IMR-90 (cell line): ENCODE results near the gene PHF21A. TPM values are rescaled to one million over a fixed set of nuclear protein-coding genes. Genes with fewer than 3 reads are reported as not detected.

Experiments used
- ATAC-seq: fragments of 200-7000 bp; cut with Tn5 transposase; 2 replicates; pipeline ENCODE4 v1.9.1; 2020; ENCODE audit warnings: low read depth, mild to moderate bottlenecking, moderate library complexity
- BruUV-seq: library from RNA; stranded (reverse); fragments of 400-500 nt; replicated peaks from 2 replicates; lab custom pipeline; 2021; lab: Mats Ljungman, UMichigan
- CTCF ChIA-PET: fragments of 300-600 bp; formaldehyde crosslinking; extraction: SDS; loops from one replicate; lab custom pipeline; 2021; ENCODE audit warnings: antibody characterized with exemption; lab: Yijun Ruan, JAX
- POLR2A ChIA-PET: fragments of 300-600 bp; sonication (Branson Sonifier 250); formaldehyde crosslinking; loops from one replicate; lab custom pipeline; 2022; ENCODE audit warnings: antibody characterized with exemption; ENCODE audit not compliant: unreplicated experiment; lab: Charles Lee
- DNase-seq: peaks from one replicate; pipeline ENCODE4 v3.0.0; 2013
- H2AFZ ChIP-seq: replicated peaks from 2 replicates; pipeline ENCODE3; 2013; ENCODE audit warnings: low read length, mild to moderate bottlenecking; ENCODE audit not compliant: poor library complexity
- H2AK5ac ChIP-seq: 2 replicates; pipeline ENCODE4 v1.6.1; 2013; ENCODE audit warnings: low read depth, low read length, inconsistent platforms
- H2AK9ac ChIP-seq: replicated peaks from 2 replicates; pipeline ENCODE3; 2013; ENCODE audit warnings: mild to moderate bottlenecking, low read depth, low read length, moderate library complexity; ENCODE audit not compliant: poor library complexity
- H2BK120ac ChIP-seq: 2 replicates; pipeline ENCODE4 v1.6.1; 2013; ENCODE audit warnings: low read depth, low read length, inconsistent platforms
- H2BK15ac ChIP-seq: 3 replicates; pipeline ENCODE4 v1.6.1; 2013; ENCODE audit warnings: low read depth, low read length, inconsistent platforms
- H2BK20ac ChIP-seq: 2 replicates; pipeline ENCODE4 v1.6.1; 2013; ENCODE audit warnings: low read depth, mild to moderate bottlenecking, inconsistent platforms, low read length, moderate library complexity
- H2BK5ac ChIP-seq: 2 replicates; pipeline ENCODE4 v1.6.1; 2013; ENCODE audit warnings: mild to moderate bottlenecking, low read depth, low read length, inconsistent platforms; ENCODE audit not compliant: poor library complexity, severe bottlenecking
- H3K14ac ChIP-seq: replicated peaks from 2 replicates; pipeline ENCODE4 v1.6.1; 2013; ENCODE audit warnings: low read depth, low read length, inconsistent platforms
- H3K18ac ChIP-seq: 2 replicates; pipeline ENCODE4 v1.6.1; 2013; ENCODE audit warnings: low read depth, low read length, control low read depth
- H3K23ac ChIP-seq: 2 replicates; pipeline ENCODE4 v1.6.1; 2013; ENCODE audit warnings: low read depth, low read length, inconsistent platforms
- H3K27ac ChIP-seq: 2 replicates; pipeline ENCODE4 v1.5.1; 2013; ENCODE audit warnings: mild to moderate bottlenecking, control low read depth, low read length; ENCODE audit not compliant: insufficient read depth
- H3K27me3 ChIP-seq: 2 replicates; pipeline ENCODE4 v1.6.1; 2013; ENCODE audit warnings: low read length; ENCODE audit not compliant: control insufficient read depth, insufficient read depth
- H3K36me3 ChIP-seq: 2 replicates; pipeline ENCODE4 v1.6.1; 2013; ENCODE audit warnings: low read length, mixed read lengths; ENCODE audit not compliant: control insufficient read depth, insufficient read depth
- H3K4ac ChIP-seq: 2 replicates; pipeline ENCODE4 v1.6.1; 2013; ENCODE audit warnings: low read depth, low read length, inconsistent platforms
- H3K4me1 ChIP-seq: 2 replicates; pipeline ENCODE4 v1.6.1; 2013; ENCODE audit warnings: low read length, mixed read lengths; ENCODE audit not compliant: control insufficient read depth, insufficient read depth
- H3K4me2 ChIP-seq: 2 replicates; pipeline ENCODE4 v1.6.1; 2013; ENCODE audit warnings: low read depth, mild to moderate bottlenecking, control low read depth, low read length, moderate library complexity
- H3K4me3 ChIP-seq: 2 replicates; pipeline ENCODE4 v1.5.1; 2013; ENCODE audit warnings: low read depth, mild to moderate bottlenecking, control low read depth, low read length, moderate library complexity; ENCODE audit not compliant: insufficient read depth
- H3K56ac ChIP-seq: 2 replicates; pipeline ENCODE4 v1.6.1; 2013; ENCODE audit warnings: low read length, inconsistent platforms; ENCODE audit not compliant: insufficient read depth; ENCODE audit errors: extremely low read depth
- H3K79me1 ChIP-seq, 2 experiments: 2 replicates each; pipeline ENCODE4 v1.6.1; 2013; ENCODE audit warnings: low read length in 2 of 2, inconsistent platforms in 1 of 2, low read depth in 1 of 2
- H3K9ac ChIP-seq: 2 replicates; pipeline ENCODE4 v1.6.1; 2013; ENCODE audit warnings: low read depth, low read length, control low read depth
- H3K9me1 ChIP-seq: 2 replicates; pipeline ENCODE4 v1.6.1; 2013; ENCODE audit warnings: low read length, inconsistent platforms; ENCODE audit not compliant: insufficient read depth
- H3K9me3 ChIP-seq: 2 replicates; pipeline ENCODE4 v1.6.1; 2013; ENCODE audit warnings: low read length; ENCODE audit not compliant: control insufficient read depth, insufficient read depth
- H4K20me1 ChIP-seq: 2 replicates; pipeline ENCODE4 v1.6.1; 2013; ENCODE audit warnings: low read length, inconsistent platforms; ENCODE audit not compliant: insufficient read depth
- H4K5ac ChIP-seq: 2 replicates; pipeline ENCODE4 v1.6.1; 2013; ENCODE audit warnings: mild to moderate bottlenecking, low read depth, low read length, control low read depth
- H4K8ac ChIP-seq, 2 experiments: 2 replicates each; pipeline ENCODE4 v1.6.1; 2013; ENCODE audit warnings: low read depth in 2 of 2, low read length in 2 of 2, control low read depth in 1 of 2, inconsistent platforms in 1 of 2
- H4K91ac ChIP-seq: 2 replicates; pipeline ENCODE4 v1.6.1; 2013; ENCODE audit warnings: low read depth, low read length, inconsistent platforms; ENCODE audit not compliant: insufficient read depth
- BHLHE40 ChIP-seq: fragments of 150-350 bp; IDR thresholded peaks from 2 replicates; pipeline ENCODE4 v1.6.1; 2016; ENCODE audit warnings: mild to moderate bottlenecking, low read depth, low read length
- CHD1 ChIP-seq: IDR thresholded peaks from 2 replicates; pipeline ENCODE4 v1.6.1; 2012; ENCODE audit warnings: low read depth, low read length, improper control_type of control experiment
- FOS ChIP-seq: fragments of 150-350 bp; IDR thresholded peaks from 2 replicates; pipeline ENCODE4 v1.6.1; 2016; ENCODE audit warnings: low read depth, low read length
- MAFK ChIP-seq: IDR thresholded peaks from 2 replicates; pipeline ENCODE4 v1.6.1; 2012; ENCODE audit warnings: low read depth, low read length, improper control_type of control experiment
- MAZ ChIP-seq: IDR thresholded peaks from 2 replicates; pipeline ENCODE4 v1.6.1; 2012; ENCODE audit warnings: low read depth, mild to moderate bottlenecking, low read length, improper control_type of control experiment, moderate library complexity, borderline replicate concordance
- MXI1 ChIP-seq: IDR thresholded peaks from 2 replicates; pipeline ENCODE4 v1.6.1; 2012; ENCODE audit warnings: low read depth, mild to moderate bottlenecking, low read length, moderate library complexity, borderline replicate concordance
- NFE2L2 ChIP-seq: fragments of 150-350 bp; IDR thresholded peaks from 2 replicates; pipeline ENCODE4 v1.6.1; 2016; ENCODE audit warnings: low read depth, mild to moderate bottlenecking, low read length
- POLR2A ChIP-seq: IDR thresholded peaks from 2 replicates; pipeline ENCODE4 v1.6.1; 2012; ENCODE audit warnings: mild to moderate bottlenecking, low read depth, low read length
- RAD21 ChIP-seq: IDR thresholded peaks from 2 replicates; pipeline ENCODE4 v1.6.1; 2012; ENCODE audit warnings: low read length, improper control_type of control experiment
- RCOR1 ChIP-seq: IDR thresholded peaks from 2 replicates; pipeline ENCODE4 v1.6.1; 2012; ENCODE audit warnings: mild to moderate bottlenecking, low read length, improper control_type of control experiment; ENCODE audit not compliant: insufficient replicate concordance
- RFX5 ChIP-seq: IDR thresholded peaks from 2 replicates; pipeline ENCODE4 v1.8.0; 2012; ENCODE audit warnings: low read depth, mild to moderate bottlenecking, low read length, moderate library complexity
- SMC3 ChIP-seq: fragments of 150-350 bp; IDR thresholded peaks from 2 replicates; pipeline ENCODE4 v1.6.1; 2016; ENCODE audit warnings: low read depth, mild to moderate bottlenecking, antibody characterized with exemption, low read length, moderate library complexity
- WGBS, 2 experiments: methylation state at CpG; one replicate each; pipeline versions ENCODE4 v1.1.5 to v1.1.7; 2013; ENCODE audit warnings: missing lambda C conversion rate in 2 of 2; ENCODE audit not compliant: insufficient read length in 1 of 2; ENCODE audit errors: extremely low coverage in 2 of 2; 5-methylcytosine and 5-hydroxymethylcytosine counted together
- dilution Hi-C: fragments of 300-500 bp; cut with HindIII; formaldehyde crosslinking; loops from one replicate; pipeline ENCODE4 v1.14.3; 2018; ENCODE audit warnings: low sequenced_read_pairs; ENCODE audit not compliant: unreplicated experiment
- in situ Hi-C: fragments of 300-500 bp; cut with MboI; formaldehyde crosslinking; loops from 3 replicates; pipeline ENCODE4 v1.14.3; 2019; ENCODE audit warnings: low sequenced_read_pairs, inconsistent platforms, mixed read lengths
- intact Hi-C: fragments of 100-400 bp; cut with micrococcal nuclease; formaldehyde crosslinking; loops from 2 replicates; pipeline ENCODE4 v1.10.0; 2022
- polyA plus RNA-seq, 3 experiments: library from polyadenylated mRNA; depleted of rRNA; stranded (reverse); fragments of >200 nt; gene quantifications; 2 replicates each; pipeline ENCODE4 v1.2.3, GENCODE V29; 2012; ENCODE audit warnings: low replicate concordance in 1 of 3
- total RNA-seq: library from RNA; depleted of rRNA; stranded (reverse); fragments of >200 nt; gene quantifications from 2 replicates; pipeline ENCODE4 v1.2.3, GENCODE V29; 2012
- TF ChIP-seq, protein P1 (sequence below): conservative IDR thresholded peaks from 2 replicates; pipeline ENCODE4 v1.5.1; 2012; ENCODE audit warnings: mild to moderate bottlenecking, low read depth, low read length, improper control_type of control experiment
- TF ChIP-seq, protein P2 (sequence below): fragments of 150-350 bp; IDR thresholded peaks from 2 replicates; pipeline ENCODE4 v1.6.1; 2016; ENCODE audit warnings: low read depth, mild to moderate bottlenecking, low read length, moderate library complexity, borderline replicate concordance
- TF ChIP-seq, protein P3 (sequence below): fragments of 150-350 bp; IDR thresholded peaks from 2 replicates; pipeline ENCODE4 v1.6.1; 2017; ENCODE audit warnings: mild to moderate bottlenecking, antibody characterized with exemption, low read length, low read depth

PHF21A gene
- total and polyA plus RNA-seq, 2 of the 4 experiments (the other 2 are of a cell fraction) = 9.0 to 20.6 TPM

DNA sequence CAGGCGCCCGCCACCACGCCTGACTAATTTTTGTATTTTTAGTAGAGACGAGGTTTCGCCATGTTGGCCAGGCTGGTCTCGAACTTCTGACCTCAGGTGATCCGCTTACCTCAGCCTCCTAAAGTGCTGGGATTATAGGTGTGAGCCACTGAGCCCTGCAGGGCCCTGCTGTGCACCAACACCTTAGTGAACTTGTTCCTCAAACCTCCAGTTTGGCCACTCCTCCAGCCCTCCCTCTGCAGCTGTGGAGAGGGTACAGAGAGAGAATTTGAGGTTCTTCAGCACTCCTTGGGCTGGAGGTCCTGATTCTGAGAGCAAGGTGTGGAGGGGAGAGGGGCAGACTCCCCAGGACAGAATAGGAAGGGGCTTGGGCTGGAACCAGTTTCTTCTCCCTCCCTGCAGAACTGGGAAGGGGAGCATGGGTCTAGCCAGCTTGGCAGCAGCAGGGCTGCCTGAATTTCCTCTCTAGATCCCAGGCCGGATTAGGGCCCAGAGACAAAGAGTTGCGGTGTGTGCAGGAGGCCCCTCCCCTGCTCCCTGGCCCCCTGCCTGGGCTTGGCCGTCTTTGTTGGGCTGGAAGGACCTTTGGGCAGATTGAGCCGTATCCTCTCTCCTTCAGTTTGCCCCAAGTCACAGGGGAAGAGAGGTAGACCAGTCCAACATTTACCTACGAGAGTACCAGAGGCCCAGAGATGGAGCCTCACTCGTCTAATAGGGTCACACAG is 201.3 kb downstream of the PHF21A start:
- H2BK15ac ChIP-seq = no peak overlapping the region
- H3K27ac ChIP-seq = no peak overlapping the region
- peaks cover 35% of the 10 kb centered on the region for H3K27me3 ChIP-seq
- H2AK5ac ChIP-seq = no peak overlapping the region
- peaks cover 3% of the 10 kb centered on the region for H4K20me1 ChIP-seq
- no peak overlapping the region for H3K4ac ChIP-seq
- H3K14ac ChIP-seq = no peak overlapping the region
- ATAC-seq (no peak), DNase-seq (no peak)
- H4K91ac ChIP-seq = no peak overlapping the region
- peaks cover 10% of the 10 kb centered on the region for H3K36me3 ChIP-seq
- no peaks in the 10 kb centered on the region for H3K9me3 ChIP-seq
- in situ Hi-C loops (no loop called here), dilution Hi-C loops (no loop called here), intact Hi-C loops (no loop called here)
- no peak overlapping the region for H2BK5ac ChIP-seq
- H3K9me1 ChIP-seq = 0 out of 2 replicates have a peak, but pooled peaks cover 8% of the 10 kb centered on the region
- H3K9ac ChIP-seq = no peak overlapping the region
- no peak overlapping the region for H4K5ac ChIP-seq
- no peak overlapping the region for H2AFZ ChIP-seq
- CTCF ChIA-PET = no interaction called here
- no peaks in the 10 kb centered on the region for H3K4me1 ChIP-seq
- H3K79me1 ChIP-seq = peaks cover 18 to 25% of the 10 kb centered on the region in 2 experiments
- BruUV-seq = no TSS peak
- H3K18ac ChIP-seq = no peak overlapping the region
- no peak overlapping the region for H4K8ac ChIP-seq
- WGBS, 2 experiments = 40% methylated on average over 1 of the region's 13 CpGs; no CpG with 5 or more reads in 1 of the 2 experiments
- no peak overlapping the region for H2AK9ac ChIP-seq
- H2BK20ac ChIP-seq = no peak overlapping the region
- no peak overlapping the region for H3K23ac ChIP-seq
- H3K4me3 ChIP-seq = no peak overlapping the region
- H2BK120ac ChIP-seq = no peak overlapping the region
- H3K4me2 ChIP-seq = no peak overlapping the region
- POLR2A ChIA-PET = interaction anchor here (0.6 kb wide), 1 partner anchor 108 kb away, joined by 3 read pairs; no protein-coding TSS in a partner anchor
- no peak overlapping the region for H3K56ac ChIP-seq
- no peak for TF ChIP-seq NFE2L2
- TF ChIP-seq RAD21 = no peak
- no peak for TF ChIP-seq CHD1
- no peak for TF ChIP-seq FOS
- TF ChIP-seq, protein P1, sequence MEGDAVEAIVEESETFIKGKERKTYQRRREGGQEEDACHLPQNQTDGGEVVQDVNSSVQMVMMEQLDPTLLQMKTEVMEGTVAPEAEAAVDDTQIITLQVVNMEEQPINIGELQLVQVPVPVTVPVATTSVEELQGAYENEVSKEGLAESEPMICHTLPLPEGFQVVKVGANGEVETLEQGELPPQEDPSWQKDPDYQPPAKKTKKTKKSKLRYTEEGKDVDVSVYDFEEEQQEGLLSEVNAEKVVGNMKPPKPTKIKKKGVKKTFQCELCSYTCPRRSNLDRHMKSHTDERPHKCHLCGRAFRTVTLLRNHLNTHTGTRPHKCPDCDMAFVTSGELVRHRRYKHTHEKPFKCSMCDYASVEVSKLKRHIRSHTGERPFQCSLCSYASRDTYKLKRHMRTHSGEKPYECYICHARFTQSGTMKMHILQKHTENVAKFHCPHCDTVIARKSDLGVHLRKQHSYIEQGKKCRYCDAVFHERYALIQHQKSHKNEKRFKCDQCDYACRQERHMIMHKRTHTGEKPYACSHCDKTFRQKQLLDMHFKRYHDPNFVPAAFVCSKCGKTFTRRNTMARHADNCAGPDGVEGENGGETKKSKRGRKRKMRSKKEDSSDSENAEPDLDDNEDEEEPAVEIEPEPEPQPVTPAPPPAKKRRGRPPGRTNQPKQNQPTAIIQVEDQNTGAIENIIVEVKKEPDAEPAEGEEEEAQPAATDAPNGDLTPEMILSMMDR = no peak
- TF ChIP-seq MXI1 = no peak
- TF ChIP-seq RFX5 = no peak
- TF ChIP-seq MAZ = no peak
- no peak for TF ChIP-seq BHLHE40
- TF ChIP-seq RCOR1 = no peak
- TF ChIP-seq MAFK = no peak
- TF ChIP-seq SMC3 = no peak
- TF ChIP-seq POLR2A = no peak
- TF ChIP-seq, protein P2, sequence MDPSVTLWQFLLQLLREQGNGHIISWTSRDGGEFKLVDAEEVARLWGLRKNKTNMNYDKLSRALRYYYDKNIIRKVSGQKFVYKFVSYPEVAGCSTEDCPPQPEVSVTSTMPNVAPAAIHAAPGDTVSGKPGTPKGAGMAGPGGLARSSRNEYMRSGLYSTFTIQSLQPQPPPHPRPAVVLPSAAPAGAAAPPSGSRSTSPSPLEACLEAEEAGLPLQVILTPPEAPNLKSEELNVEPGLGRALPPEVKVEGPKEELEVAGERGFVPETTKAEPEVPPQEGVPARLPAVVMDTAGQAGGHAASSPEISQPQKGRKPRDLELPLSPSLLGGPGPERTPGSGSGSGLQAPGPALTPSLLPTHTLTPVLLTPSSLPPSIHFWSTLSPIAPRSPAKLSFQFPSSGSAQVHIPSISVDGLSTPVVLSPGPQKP = no peak
- TF ChIP-seq, protein P3, sequence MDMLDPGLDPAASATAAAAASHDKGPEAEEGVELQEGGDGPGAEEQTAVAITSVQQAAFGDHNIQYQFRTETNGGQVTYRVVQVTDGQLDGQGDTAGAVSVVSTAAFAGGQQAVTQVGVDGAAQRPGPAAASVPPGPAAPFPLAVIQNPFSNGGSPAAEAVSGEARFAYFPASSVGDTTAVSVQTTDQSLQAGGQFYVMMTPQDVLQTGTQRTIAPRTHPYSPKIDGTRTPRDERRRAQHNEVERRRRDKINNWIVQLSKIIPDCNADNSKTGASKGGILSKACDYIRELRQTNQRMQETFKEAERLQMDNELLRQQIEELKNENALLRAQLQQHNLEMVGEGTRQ = no peak
